GM19455 (cell line): ENCODE measurements around the gene CBX4.
A peak's percentile ranks its signal among the peaks of the same experiment; 100 is the strongest.

ENCODE experiments used
- ATAC-seq: cut with Tn5 transposase; IDR thresholded peaks from one replicate; pipeline ENCODE4 v1.9.1; 2021; ENCODE audit not compliant: unreplicated experiment

The CBX4 gene

GRCh38 chr17:79842656-79843473, 3.6 kb upstream of the CBX4 start:
- ATAC-seq = no peak

GRCh38 chr17:79842136-79842655, 3.0 kb upstream of the CBX4 start:
- ATAC-seq = no peak

- no peak for ATAC-seq
These were observed 2.3 kb upstream of the CBX4 start for GRCh38 chr17:79841369-79842135.

GRCh38 chr17:79840989-79841286, 1.7 kb upstream of the CBX4 start:
- ATAC-seq = no peak

- no peak for ATAC-seq
These were observed 1.2 kb upstream of the CBX4 start for GRCh38 chr17:79840269-79840988.

- peak; percentile 25 for ATAC-seq
These were observed 542 bp downstream of the CBX4 start for GRCh38 chr17:79838522-79839274.

- ATAC-seq = no peak
These were observed 1.2 kb downstream of the CBX4 start for GRCh38 chr17:79837888-79838521.

GRCh38 chr17:79836972-79837887, 2.0 kb downstream of the CBX4 start:
- no peak for ATAC-seq

- ATAC-seq = no peak
These were observed 2.7 kb downstream of the CBX4 start for GRCh38 chr17:79836510-79836971.

GRCh38 chr17:79835953-79836509, 3.2 kb downstream of the CBX4 start:
- ATAC-seq = no peak

- no peak for ATAC-seq
These were observed 3.8 kb downstream of the CBX4 start for GRCh38 chr17:79835470-79835899.

GRCh38 chr17:79834565-79835469, 4.4 kb downstream of the CBX4 start:
- ATAC-seq = no peak

GRCh38 chr17:79833744-79834564, 5.3 kb downstream of the CBX4 start:
- ATAC-seq = no peak

GRCh38 chr17:79833110-79833450, 6.2 kb downstream of the CBX4 start:
- ATAC-seq = no peak

- no peak for ATAC-seq
These were observed 6.8 kb downstream of the CBX4 start for GRCh38 chr17:79832218-79833109.
